ENCODE results near the gene CLIC3. TPM values are rescaled to one million over a fixed set of nuclear protein-coding genes. Genes with fewer than 3 reads are reported as not detected.

The CLIC3 gene
- total RNA-seq, 1 experiment from 2014 or later, result 24.1 TPM

DNA sequence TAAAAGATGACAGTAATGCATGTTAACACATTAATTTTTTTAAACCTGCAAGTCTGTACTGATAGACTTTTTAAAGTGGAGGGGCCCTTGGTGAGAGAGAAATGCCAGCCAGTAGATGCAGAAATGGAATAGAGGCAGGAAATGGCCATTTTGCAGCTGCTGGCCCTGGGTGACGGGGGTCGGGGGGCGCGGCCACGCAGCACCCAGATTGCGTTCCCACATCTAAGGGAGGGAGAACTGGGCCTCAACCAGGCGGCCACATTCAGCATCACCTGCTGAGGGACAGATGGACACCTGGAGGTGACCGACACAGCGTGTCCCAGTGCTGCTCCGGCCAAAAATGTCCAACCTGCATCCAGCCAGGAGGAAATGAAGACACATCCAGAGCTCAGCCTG, 6.3 kb upstream of the CLIC3 start:
- H3K27ac ChIP-seq, result no peak overlapping the region
- H3K4me2 ChIP-seq, result no peak overlapping the region
- no peak overlapping the region for H3K4me3 ChIP-seq
- no peak for DNase-seq
- TF ChIP-seq, protein P1, sequence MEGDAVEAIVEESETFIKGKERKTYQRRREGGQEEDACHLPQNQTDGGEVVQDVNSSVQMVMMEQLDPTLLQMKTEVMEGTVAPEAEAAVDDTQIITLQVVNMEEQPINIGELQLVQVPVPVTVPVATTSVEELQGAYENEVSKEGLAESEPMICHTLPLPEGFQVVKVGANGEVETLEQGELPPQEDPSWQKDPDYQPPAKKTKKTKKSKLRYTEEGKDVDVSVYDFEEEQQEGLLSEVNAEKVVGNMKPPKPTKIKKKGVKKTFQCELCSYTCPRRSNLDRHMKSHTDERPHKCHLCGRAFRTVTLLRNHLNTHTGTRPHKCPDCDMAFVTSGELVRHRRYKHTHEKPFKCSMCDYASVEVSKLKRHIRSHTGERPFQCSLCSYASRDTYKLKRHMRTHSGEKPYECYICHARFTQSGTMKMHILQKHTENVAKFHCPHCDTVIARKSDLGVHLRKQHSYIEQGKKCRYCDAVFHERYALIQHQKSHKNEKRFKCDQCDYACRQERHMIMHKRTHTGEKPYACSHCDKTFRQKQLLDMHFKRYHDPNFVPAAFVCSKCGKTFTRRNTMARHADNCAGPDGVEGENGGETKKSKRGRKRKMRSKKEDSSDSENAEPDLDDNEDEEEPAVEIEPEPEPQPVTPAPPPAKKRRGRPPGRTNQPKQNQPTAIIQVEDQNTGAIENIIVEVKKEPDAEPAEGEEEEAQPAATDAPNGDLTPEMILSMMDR (conservative IDR thresholded peaks at IDR 0.05), result no peak
- TF ChIP-seq EZH2 (IDR thresholded peaks at IDR 0.05; ENCODE audit: low read depth), result no peak
- H3K9me3 ChIP-seq (ENCODE audit: insufficient read depth, low read depth), result no peaks in the 10 kb centered on the region
- H3K9me2 ChIP-seq (ENCODE audit: insufficient read depth), result no peaks in the 10 kb centered on the region
- no peak overlapping the region for H2AFZ ChIP-seq
- POLR2A ChIA-PET (ENCODE audit: unreplicated experiment), result no interaction called here
- no peaks in the 10 kb centered on the region for H4K20me1 ChIP-seq (ENCODE audit: insufficient read depth)
- H3K4me1 ChIP-seq (replicated peaks; ENCODE audit: insufficient read depth), result peaks cover 9% of the 10 kb centered on the region; the same call in 1 of the 2 replicates
- intact Hi-C loops (cut with micrococcal nuclease; ENCODE audit: unreplicated experiment), result no loop called here
- H3K36me3 ChIP-seq (ENCODE audit: low read depth), result no peaks in the 10 kb centered on the region
- peaks cover 16% of the 10 kb centered on the region; the same call in 1 of the 2 replicates for H3F3A ChIP-seq (ENCODE audit: insufficient read depth, low read depth)
- CTCF ChIA-PET, result interaction anchor here (0.6 to 0.7 kb wide), 2 partner anchors 27 to 54 kb away, joined by 3 read pairs; no protein-coding TSS in a partner anchor
- H3K79me2 ChIP-seq (ENCODE audit: low read depth), result no peaks in the 10 kb centered on the region
- H3K27me3 ChIP-seq (ENCODE audit: insufficient read depth, low read depth), result no peaks in the 10 kb centered on the region
- BruUV-seq (replicated peaks), result no TSS peak

DNA sequence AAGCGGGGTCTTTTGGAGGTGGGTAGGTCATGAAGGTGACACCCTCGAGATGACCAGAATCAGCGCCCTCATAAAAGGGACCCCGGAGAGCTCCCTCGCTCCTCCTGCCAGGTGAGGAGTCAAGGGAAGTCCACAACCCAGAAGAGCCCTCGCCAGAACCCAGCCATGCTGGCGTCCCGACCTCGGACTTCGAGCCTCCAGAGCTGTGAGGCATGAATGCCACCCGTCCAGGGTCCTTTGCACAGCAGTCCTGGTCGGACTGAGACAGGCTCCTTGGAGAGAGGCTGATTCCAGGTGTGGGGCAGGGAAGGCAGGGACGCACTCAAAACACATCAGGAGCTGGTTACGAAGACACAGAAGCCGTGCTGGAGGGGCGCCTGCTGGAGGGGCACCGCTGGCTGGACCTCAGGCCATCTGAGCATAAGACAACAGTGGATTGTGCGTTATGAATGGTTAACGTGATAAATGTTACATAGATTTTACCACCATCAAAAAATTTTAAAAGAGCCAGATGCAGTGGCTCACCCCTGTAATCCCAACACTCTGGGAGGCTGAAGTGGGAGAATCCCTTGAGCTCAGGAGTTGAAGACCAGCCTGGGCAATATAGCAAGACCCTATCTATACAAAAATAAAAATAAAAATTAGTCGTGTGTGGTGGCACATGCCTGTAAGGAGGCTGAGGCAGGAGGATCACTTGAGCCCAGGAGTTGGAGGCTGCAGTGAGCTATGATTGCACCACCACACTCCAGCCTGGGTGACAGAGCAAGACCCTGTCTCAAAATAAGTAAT, 5.7 kb upstream of the CLIC3 start:
- Histone ChIP-seq H2AFZ (peak overlapping the region; percentile 39; the same call in 1 of the 2 replicates), H3K4me2 (peak overlapping the region; percentile 46; the same call in 1 of the 2 replicates), H3K9me2 (ENCODE audit: insufficient read depth) (no peaks in the 10 kb centered on the region), H3K36me3 (ENCODE audit: low read depth) (no peaks in the 10 kb centered on the region), H3K27ac (no peak overlapping the region), H3F3A (ENCODE audit: insufficient read depth, low read depth) (peaks cover 16% of the 10 kb centered on the region; the same call in 1 of the 2 replicates), H3K79me2 (ENCODE audit: low read depth) (no peaks in the 10 kb centered on the region), H3K9me3 (ENCODE audit: insufficient read depth, low read depth) (no peaks in the 10 kb centered on the region), H3K4me3 (no peak overlapping the region), H4K20me1 (ENCODE audit: insufficient read depth) (no peaks in the 10 kb centered on the region), H3K27me3 (ENCODE audit: insufficient read depth, low read depth) (no peaks in the 10 kb centered on the region), H3K4me1 (replicated peaks; ENCODE audit: insufficient read depth) (peaks cover 15% of the 10 kb centered on the region)
- BruUV-seq (replicated peaks), result no TSS peak
- ChIA-PET CTCF (interaction anchor here (0.6 to 0.7 kb wide), 9 partner anchors 13 to 256 kb away, joined by 3 to 13 read pairs (median 5); no protein-coding TSS in a partner anchor), POLR2A (ENCODE audit: unreplicated experiment) (interaction anchor here (0.7 kb wide), 1 partner anchor 24 kb away, joined by 13 read pairs; no protein-coding TSS in a partner anchor)
- no peak for DNase-seq
- intact Hi-C loops (cut with micrococcal nuclease; ENCODE audit: unreplicated experiment), result no loop called here
- TF ChIP-seq, protein P1 (conservative IDR thresholded peaks at IDR 0.05), result no peak
- no peak for TF ChIP-seq EZH2 (IDR thresholded peaks at IDR 0.05; ENCODE audit: low read depth)

DNA sequence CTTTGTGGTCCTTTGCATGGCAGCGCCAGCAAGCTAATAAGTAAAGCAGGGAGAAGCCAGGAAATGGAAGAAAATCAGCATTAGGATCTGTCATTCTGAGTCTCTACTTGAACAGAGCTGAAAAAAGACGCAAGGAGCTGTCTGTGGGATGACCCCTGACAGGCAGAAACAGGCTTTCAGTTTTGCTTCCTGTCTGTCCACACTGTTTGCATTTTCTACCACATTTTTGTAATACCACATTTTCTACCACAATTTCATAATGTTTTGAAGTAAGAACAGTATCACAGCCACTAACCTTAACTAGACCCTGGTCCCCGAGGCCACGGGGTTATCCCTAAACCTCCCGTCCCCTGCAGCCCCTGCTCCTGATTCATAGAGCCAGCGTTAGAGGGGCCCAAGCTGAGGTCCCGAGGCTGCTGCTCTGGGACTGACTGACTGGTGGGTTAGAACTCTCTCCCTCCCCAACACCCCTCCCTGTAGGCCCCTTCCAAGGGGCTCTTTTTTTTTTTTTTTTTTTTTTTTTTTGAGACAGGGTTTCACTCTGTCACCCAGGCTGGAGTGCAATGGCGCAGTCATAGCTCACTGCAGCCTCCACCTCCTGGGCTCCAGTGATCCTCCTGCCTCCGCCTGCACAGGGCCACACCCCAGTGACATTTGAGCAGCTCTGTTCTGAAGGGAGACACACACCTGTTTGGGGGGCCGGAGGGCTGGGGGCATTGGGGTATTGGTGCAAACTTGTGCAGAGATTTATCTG, 4.0 kb upstream of the CLIC3 start:
- H3K27me3 ChIP-seq (ENCODE audit: insufficient read depth, low read depth), result no peaks in the 10 kb centered on the region
- H3K36me3 ChIP-seq (ENCODE audit: low read depth), result no peaks in the 10 kb centered on the region
- no peak for DNase-seq
- no peak overlapping the region for H3K4me3 ChIP-seq
- peaks cover 30% of the 10 kb centered on the region for H3K4me1 ChIP-seq (replicated peaks; ENCODE audit: insufficient read depth)
- H3K9me2 ChIP-seq (ENCODE audit: insufficient read depth), result no peaks in the 10 kb centered on the region
- no peak overlapping the region for H2AFZ ChIP-seq
- H3K79me2 ChIP-seq (ENCODE audit: low read depth), result no peaks in the 10 kb centered on the region
- ChIA-PET POLR2A (ENCODE audit: unreplicated experiment) (interaction anchor here (0.6 kb wide), 1 partner anchor 201 kb away, joined by 6 read pairs; no protein-coding TSS in a partner anchor), CTCF (interaction anchor here (0.6 to 1.1 kb wide), 7 partner anchors 8 to 290 kb away, joined by 3 to 22 read pairs (median 6); partner anchors contain the start of gene PAXX)
- BruUV-seq (replicated peaks), result no TSS peak
- intact Hi-C loops (cut with micrococcal nuclease; ENCODE audit: unreplicated experiment), result no loop called here
- H3F3A ChIP-seq (ENCODE audit: insufficient read depth, low read depth), result peaks cover 21% of the 10 kb centered on the region; the same call in 1 of the 2 replicates
- H3K27ac ChIP-seq, result no peak overlapping the region
- TF ChIP-seq EZH2 (IDR thresholded peaks at IDR 0.05; ENCODE audit: low read depth), result no peak
- TF ChIP-seq, protein P1 (conservative IDR thresholded peaks at IDR 0.05), result no peak
- H4K20me1 ChIP-seq (ENCODE audit: insufficient read depth), result no peaks in the 10 kb centered on the region
- H3K9me3 ChIP-seq (ENCODE audit: insufficient read depth, low read depth), result no peaks in the 10 kb centered on the region
- H3K4me2 ChIP-seq, result 0 out of 2 replicates have a peak overlapping the region, but pooled peaks have one; percentile 2
